Measurements from ENCODE around the gene CCDC126. TPM values are rescaled to one million over a fixed set of nuclear protein-coding genes. Genes with fewer than 3 reads are reported as not detected.

Gene CCDC126
- total and polyA plus RNA-seq, 2 donors from 2014 or later: 5.2 to 8.9 TPM

DNA sequence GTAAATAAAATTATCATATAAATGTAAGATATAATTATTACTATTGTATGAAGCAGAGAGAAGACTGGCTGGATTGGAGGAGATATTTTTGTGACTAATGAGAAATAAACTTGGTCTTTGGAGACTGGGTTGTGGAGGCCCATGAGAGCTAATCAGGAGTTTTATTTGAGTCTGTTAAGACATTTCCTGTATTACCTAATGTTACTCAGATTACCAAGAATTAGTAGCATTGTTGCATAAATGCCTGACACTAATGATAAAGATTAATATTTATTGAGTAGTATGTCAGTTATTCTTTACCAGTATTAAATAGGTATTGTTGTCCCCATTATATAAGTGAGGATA is 7.1 kb downstream of the CCDC126 start:
- no peak overlapping the region for H3K27ac ChIP-seq (ENCODE audit: low read depth in 2 of 2, low read length in 2 of 2)
- DNase-seq: no peak
- peaks cover 0 to 6% (median 0%) of the 10 kb centered on the region in 3 donors for H3K4me1 ChIP-seq (ENCODE audit: control insufficient read depth in 2 of 3, insufficient read depth in 2 of 3, low read depth in 1 of 3, low read length in 3 of 3)
- H3K36me3 ChIP-seq (ENCODE audit: control insufficient read depth in 2 of 3, insufficient read depth in 3 of 3, low read length in 3 of 3): no peaks in the 10 kb centered on the region
- no peaks in the 10 kb centered on the region for H3K9me3 ChIP-seq (ENCODE audit: control insufficient read depth in 2 of 3, insufficient read depth in 1 of 3, low read length in 3 of 3)
- no peak overlapping the region for H3K9ac ChIP-seq (ENCODE audit: low read length in 3 of 3)
- FAIRE-seq: no peak
- H3K27me3 ChIP-seq (ENCODE audit: control insufficient read depth, insufficient read depth, low read length): no peaks in the 10 kb centered on the region
- TF ChIP-seq, protein P1, sequence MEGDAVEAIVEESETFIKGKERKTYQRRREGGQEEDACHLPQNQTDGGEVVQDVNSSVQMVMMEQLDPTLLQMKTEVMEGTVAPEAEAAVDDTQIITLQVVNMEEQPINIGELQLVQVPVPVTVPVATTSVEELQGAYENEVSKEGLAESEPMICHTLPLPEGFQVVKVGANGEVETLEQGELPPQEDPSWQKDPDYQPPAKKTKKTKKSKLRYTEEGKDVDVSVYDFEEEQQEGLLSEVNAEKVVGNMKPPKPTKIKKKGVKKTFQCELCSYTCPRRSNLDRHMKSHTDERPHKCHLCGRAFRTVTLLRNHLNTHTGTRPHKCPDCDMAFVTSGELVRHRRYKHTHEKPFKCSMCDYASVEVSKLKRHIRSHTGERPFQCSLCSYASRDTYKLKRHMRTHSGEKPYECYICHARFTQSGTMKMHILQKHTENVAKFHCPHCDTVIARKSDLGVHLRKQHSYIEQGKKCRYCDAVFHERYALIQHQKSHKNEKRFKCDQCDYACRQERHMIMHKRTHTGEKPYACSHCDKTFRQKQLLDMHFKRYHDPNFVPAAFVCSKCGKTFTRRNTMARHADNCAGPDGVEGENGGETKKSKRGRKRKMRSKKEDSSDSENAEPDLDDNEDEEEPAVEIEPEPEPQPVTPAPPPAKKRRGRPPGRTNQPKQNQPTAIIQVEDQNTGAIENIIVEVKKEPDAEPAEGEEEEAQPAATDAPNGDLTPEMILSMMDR (IDR thresholded peaks at IDR 0.05; ENCODE audit: borderline replicate concordance, extremely low read depth, insufficient read depth): no peak
- intact Hi-C loops (cut with DNase I): no loop called here
- no peak overlapping the region for H3K4me3 ChIP-seq (ENCODE audit: low read length in 3 of 3)

DNA sequence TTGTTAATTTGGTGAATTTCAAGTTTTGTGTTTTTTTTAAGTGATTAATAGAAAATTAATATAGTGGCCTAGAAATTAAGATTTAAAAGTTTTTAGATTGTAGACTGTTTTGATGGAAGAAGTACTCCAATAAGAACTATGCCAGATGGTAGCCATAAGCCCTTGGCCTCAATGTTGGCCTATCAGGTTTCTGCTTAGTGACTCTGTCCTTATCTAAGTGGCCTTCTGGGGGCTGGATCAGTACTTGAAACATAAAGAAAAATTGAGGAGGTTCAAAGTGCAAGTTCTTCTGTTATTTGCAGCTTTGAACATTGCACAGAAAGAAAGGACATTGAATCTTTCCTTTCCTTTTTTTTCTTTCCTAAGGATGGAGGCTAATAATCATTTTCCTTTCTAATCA is 9.9 kb downstream of the CCDC126 start:
- Histone ChIP-seq H3K27me3 (ENCODE audit: control insufficient read depth, insufficient read depth, low read length) (no peaks in the 10 kb centered on the region), H3K27ac (ENCODE audit: low read depth in 2 of 2, low read length in 2 of 2) (no peak overlapping the region), H3K4me1 (ENCODE audit: control insufficient read depth in 2 of 3, insufficient read depth in 2 of 3, low read depth in 1 of 3, low read length in 3 of 3) (no peaks in the 10 kb centered on the region), H3K4me3 (ENCODE audit: low read length in 3 of 3) (no peak overlapping the region), H3K9ac (ENCODE audit: low read length in 3 of 3) (no peak overlapping the region), H3K9me3 (ENCODE audit: control insufficient read depth in 2 of 3, insufficient read depth in 1 of 3, low read length in 3 of 3) (no peaks in the 10 kb centered on the region), H3K36me3 (ENCODE audit: control insufficient read depth in 2 of 3, insufficient read depth in 3 of 3, low read length in 3 of 3) (no peaks in the 10 kb centered on the region)
- intact Hi-C loops (cut with DNase I): no loop called here
- FAIRE-seq: no peak
- DNase-seq: no peak
- TF ChIP-seq, protein P1 (IDR thresholded peaks at IDR 0.05; ENCODE audit: borderline replicate concordance, extremely low read depth, insufficient read depth): no peak

DNA sequence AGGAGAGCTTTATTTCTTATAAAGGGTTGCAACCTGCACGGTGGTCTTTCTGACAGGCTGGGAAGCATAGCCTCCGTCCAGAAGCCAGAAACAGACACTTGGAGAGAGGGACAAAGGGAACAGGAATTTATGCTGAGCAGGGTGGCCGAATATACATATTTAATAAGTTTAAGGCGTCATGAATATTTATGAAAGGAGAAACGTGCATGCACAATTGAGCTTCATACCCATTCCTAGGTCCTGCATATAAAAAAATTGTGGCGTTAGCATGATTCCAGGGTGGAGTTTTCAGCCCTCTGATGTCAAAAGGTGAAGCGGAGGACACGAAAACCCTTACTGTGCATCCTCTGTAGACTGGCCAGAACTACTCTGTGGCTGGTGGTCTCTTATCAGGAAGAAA is 10.7 kb downstream of the CCDC126 start:
- FAIRE-seq (no peak), DNase-seq (no peak)
- Histone ChIP-seq H3K27me3 (ENCODE audit: control insufficient read depth, insufficient read depth, low read length) (no peaks in the 10 kb centered on the region), H3K4me1 (ENCODE audit: control insufficient read depth in 2 of 3, insufficient read depth in 2 of 3, low read depth in 1 of 3, low read length in 3 of 3) (no peaks in the 10 kb centered on the region), H3K9me3 (ENCODE audit: control insufficient read depth in 2 of 3, insufficient read depth in 1 of 3, low read length in 3 of 3) (no peaks in the 10 kb centered on the region), H3K36me3 (ENCODE audit: control insufficient read depth in 2 of 3, insufficient read depth in 3 of 3, low read length in 3 of 3) (no peaks in the 10 kb centered on the region), H3K27ac (ENCODE audit: low read depth in 2 of 2, low read length in 2 of 2) (no peak overlapping the region), H3K4me3 (ENCODE audit: low read length in 3 of 3) (no peak overlapping the region), H3K9ac (ENCODE audit: low read length in 3 of 3) (no peak overlapping the region)
- intact Hi-C loops (cut with DNase I): no loop called here
- TF ChIP-seq, protein P1 (IDR thresholded peaks at IDR 0.05; ENCODE audit: borderline replicate concordance, extremely low read depth, insufficient read depth): no peak

DNA sequence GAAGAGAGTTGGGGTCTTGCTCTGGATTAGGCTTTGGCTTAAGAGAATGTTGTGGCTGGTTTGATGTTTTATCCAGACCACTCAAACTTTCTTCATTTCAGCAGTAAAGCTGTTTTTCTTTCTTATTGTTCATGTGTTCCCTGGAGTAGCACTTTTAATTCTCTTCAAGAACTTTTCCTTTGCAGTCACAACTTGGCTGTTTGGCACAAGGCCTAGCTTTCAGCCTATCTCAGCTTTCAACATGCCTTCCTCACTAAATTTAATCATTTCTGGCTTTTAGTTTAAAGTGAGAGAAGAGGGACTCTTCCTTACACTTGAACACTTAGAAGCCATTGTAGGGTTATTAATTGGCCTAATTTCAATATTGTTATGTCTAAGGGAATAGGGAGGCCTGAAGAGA is 18.1 kb downstream of the CCDC126 start:
- FAIRE-seq (no peak), DNase-seq (no peak)
- H3K4me1 ChIP-seq (ENCODE audit: control insufficient read depth in 2 of 3, insufficient read depth in 2 of 3, low read depth in 1 of 3, low read length in 3 of 3): no peaks in the 10 kb centered on the region
- no peak overlapping the region for H3K27ac ChIP-seq (ENCODE audit: low read depth in 2 of 2, low read length in 2 of 2)
- TF ChIP-seq, protein P1 (IDR thresholded peaks at IDR 0.05; ENCODE audit: borderline replicate concordance, extremely low read depth, insufficient read depth): no peak
- H3K9ac ChIP-seq (ENCODE audit: low read length in 3 of 3): no peak overlapping the region
- intact Hi-C loops (cut with DNase I): no loop called here
- H3K27me3 ChIP-seq (ENCODE audit: control insufficient read depth, insufficient read depth, low read length): no peaks in the 10 kb centered on the region
- peaks cover 0 to 8% (median 2%) of the 10 kb centered on the region in 3 donors for H3K9me3 ChIP-seq (ENCODE audit: control insufficient read depth in 2 of 3, insufficient read depth in 1 of 3, low read length in 3 of 3)
- H3K4me3 ChIP-seq (ENCODE audit: low read length in 3 of 3): no peak overlapping the region
- H3K36me3 ChIP-seq (ENCODE audit: control insufficient read depth in 2 of 3, insufficient read depth in 3 of 3, low read length in 3 of 3): peaks cover 0 to 4% (median 0%) of the 10 kb centered on the region in 3 donors
